ENCODE data around the gene DCAF10. TPM values are rescaled to one million over a fixed set of nuclear protein-coding genes. Genes with fewer than 3 reads are reported as not detected.
"Not testable (repeated sequence)": the region's sequence is repeated elsewhere in the genome, so short reads cannot be mapped to it uniquely, and the experiment has no call there.

DCAF10 gene
- total RNA-seq, 2 donors from 2014 or later = 27.2 to 27.6 TPM

- H3K36me3 Mint-ChIP-seq (ENCODE audit: insufficient read depth in 2 of 2) = no peaks in the 10 kb centered on the region
- no peak for DNase-seq
- H3K4me1 Mint-ChIP-seq (ENCODE audit: low read depth) = peaks cover 13% of the 10 kb centered on the region
- H3K9me3 Mint-ChIP-seq = no peaks in the 10 kb centered on the region
- no peak overlapping the region for H3K27ac Mint-ChIP-seq
- H3K4me3 Mint-ChIP-seq = no peak overlapping the region
- no peak for ATAC-seq (replicated peaks in 1 of 2)
- H3K27me3 Mint-ChIP-seq (ENCODE audit: low read depth) = no peaks in the 10 kb centered on the region
These were observed 108.7 kb downstream of the DCAF10 start for GRCh38 chr9:37909326-37909725.

- not testable (repeated sequence) for H3K4me1 Mint-ChIP-seq (ENCODE audit: low read depth); DNase-seq; H3K27me3 Mint-ChIP-seq (ENCODE audit: low read depth); H3K36me3 Mint-ChIP-seq (ENCODE audit: insufficient read depth in 2 of 2); H3K4me3 Mint-ChIP-seq; ATAC-seq (replicated peaks in 1 of 2); H3K27ac Mint-ChIP-seq; H3K9me3 Mint-ChIP-seq
These were observed 109.2 kb downstream of the DCAF10 start for GRCh38 chr9:37909836-37910235.

DNA sequence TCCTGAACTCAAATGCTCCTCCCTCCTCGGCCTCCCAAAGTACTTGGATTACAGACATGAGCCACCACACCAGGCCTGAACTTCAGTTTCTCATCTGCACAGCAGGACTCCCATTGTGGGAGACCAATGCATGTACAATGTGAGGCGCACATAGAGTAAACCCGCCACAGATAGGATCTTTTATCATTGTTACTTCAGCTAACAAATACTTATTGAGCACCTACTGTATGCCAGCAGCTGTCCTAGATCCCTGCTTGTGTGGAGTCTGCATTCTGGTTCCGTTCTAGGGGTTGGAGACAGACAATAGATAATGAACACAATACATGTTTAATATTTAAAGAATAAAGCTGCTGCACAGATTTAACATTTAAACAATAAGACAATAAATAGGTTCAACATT, 109.7 kb downstream of the DCAF10 start:
- ATAC-seq (replicated peaks in 1 of 2) = no peak
- H3K27me3 Mint-ChIP-seq (ENCODE audit: low read depth) = no peaks in the 10 kb centered on the region
- H3K4me1 Mint-ChIP-seq (ENCODE audit: low read depth) = peaks cover 6% of the 10 kb centered on the region
- DNase-seq = no peak
- H3K36me3 Mint-ChIP-seq (ENCODE audit: insufficient read depth in 2 of 2) = no peaks in the 10 kb centered on the region
- H3K27ac Mint-ChIP-seq = no peak overlapping the region
- no peak overlapping the region for H3K4me3 Mint-ChIP-seq
- no peaks in the 10 kb centered on the region for H3K9me3 Mint-ChIP-seq

GRCh38 chr9:37911271-37911681, 110.7 kb downstream of the DCAF10 start:
- no peak overlapping the region for H3K4me3 Mint-ChIP-seq
- ATAC-seq (replicated peaks in 1 of 2) (no peak), DNase-seq (no peak)
- H3K9me3 Mint-ChIP-seq = no peaks in the 10 kb centered on the region
- H3K27ac Mint-ChIP-seq = no peak overlapping the region
- H3K36me3 Mint-ChIP-seq (ENCODE audit: insufficient read depth in 2 of 2) = no peaks in the 10 kb centered on the region
- H3K4me1 Mint-ChIP-seq (ENCODE audit: low read depth) = peaks cover 6% of the 10 kb centered on the region
- no peaks in the 10 kb centered on the region for H3K27me3 Mint-ChIP-seq (ENCODE audit: low read depth)

- Mint-ChIP-seq H3K9me3 (no peaks in the 10 kb centered on the region), H3K4me1 (ENCODE audit: low read depth) (peaks cover 6% of the 10 kb centered on the region), H3K36me3 (ENCODE audit: insufficient read depth in 2 of 2) (no peaks in the 10 kb centered on the region), H3K27me3 (ENCODE audit: low read depth) (no peaks in the 10 kb centered on the region), H3K27ac (no peak overlapping the region), H3K4me3 (no peak overlapping the region)
- peak; percentile 78 to 86 for DNase-seq
- peak; percentile 82 for ATAC-seq (replicated peaks in 1 of 2)
These were observed 113.0 kb downstream of the DCAF10 start for GRCh38 chr9:37913480-37914153.

GRCh38 chr9:37914154-37914551, 113.6 kb downstream of the DCAF10 start:
- DNase-seq = no peak

DNA sequence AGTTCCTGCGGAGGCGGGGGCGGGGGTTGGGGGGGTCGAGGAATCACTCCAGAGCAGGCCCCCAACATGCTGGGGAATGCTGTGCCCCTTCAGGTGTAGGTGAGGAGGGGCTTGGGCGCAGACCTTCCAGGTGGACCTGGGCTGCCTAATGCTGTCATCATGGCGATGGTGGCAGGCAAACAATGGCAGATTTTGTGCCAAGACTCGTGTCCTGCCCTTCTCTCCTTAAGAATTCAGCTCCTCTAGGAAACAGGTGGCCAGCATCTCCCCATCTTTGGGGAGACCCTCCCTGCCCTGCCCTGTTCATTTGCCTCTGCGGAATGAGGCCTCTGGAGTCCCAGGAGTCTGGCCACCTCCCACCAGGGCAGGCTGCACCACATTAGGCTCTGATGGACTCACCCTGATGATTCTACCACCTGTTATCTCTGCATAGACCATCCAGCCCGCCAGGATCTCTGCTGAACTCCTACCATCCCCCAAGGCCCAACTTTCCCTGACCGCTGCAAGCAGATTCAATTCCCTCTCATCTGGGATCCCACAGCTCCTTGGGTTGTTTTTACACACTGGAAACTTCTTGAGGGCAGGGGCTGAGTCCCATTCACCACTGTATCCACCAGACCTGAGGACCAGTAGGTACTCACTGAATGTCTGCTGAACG, 114.2 kb downstream of the DCAF10 start:
- DNase-seq = no peak
- H3K36me3 Mint-ChIP-seq (ENCODE audit: insufficient read depth in 2 of 2) = no peaks in the 10 kb centered on the region
- no peak for ATAC-seq (replicated peaks in 1 of 2)
- no peaks in the 10 kb centered on the region for H3K27me3 Mint-ChIP-seq (ENCODE audit: low read depth)
- H3K4me3 Mint-ChIP-seq = no peak overlapping the region
- H3K9me3 Mint-ChIP-seq = no peaks in the 10 kb centered on the region
- H3K27ac Mint-ChIP-seq = no peak overlapping the region
- peaks cover 6% of the 10 kb centered on the region for H3K4me1 Mint-ChIP-seq (ENCODE audit: low read depth)

More at GRCh38 chr9:37914154-37914551, 113.6 kb downstream of the DCAF10 start:
- no peak for ATAC-seq (replicated peaks in 1 of 2)
- Mint-ChIP-seq H3K4me3 (no peak overlapping the region), H3K9me3 (no peaks in the 10 kb centered on the region), H3K27ac (no peak overlapping the region), H3K27me3 (ENCODE audit: low read depth) (no peaks in the 10 kb centered on the region), H3K4me1 (ENCODE audit: low read depth) (peaks cover 6% of the 10 kb centered on the region), H3K36me3 (ENCODE audit: insufficient read depth in 2 of 2) (no peaks in the 10 kb centered on the region)

GRCh38 chr9:37915911-37916470, 115.4 kb downstream of the DCAF10 start:
- Mint-ChIP-seq H3K36me3 (ENCODE audit: insufficient read depth in 2 of 2) (no peaks in the 10 kb centered on the region), H3K27ac (no peak overlapping the region), H3K9me3 (no peaks in the 10 kb centered on the region), H3K4me1 (ENCODE audit: low read depth) (peaks cover 6% of the 10 kb centered on the region), H3K27me3 (ENCODE audit: low read depth) (no peaks in the 10 kb centered on the region), H3K4me3 (no peak overlapping the region)
- DNase-seq (no peak), ATAC-seq (replicated peaks in 1 of 2) (no peak)

DNA sequence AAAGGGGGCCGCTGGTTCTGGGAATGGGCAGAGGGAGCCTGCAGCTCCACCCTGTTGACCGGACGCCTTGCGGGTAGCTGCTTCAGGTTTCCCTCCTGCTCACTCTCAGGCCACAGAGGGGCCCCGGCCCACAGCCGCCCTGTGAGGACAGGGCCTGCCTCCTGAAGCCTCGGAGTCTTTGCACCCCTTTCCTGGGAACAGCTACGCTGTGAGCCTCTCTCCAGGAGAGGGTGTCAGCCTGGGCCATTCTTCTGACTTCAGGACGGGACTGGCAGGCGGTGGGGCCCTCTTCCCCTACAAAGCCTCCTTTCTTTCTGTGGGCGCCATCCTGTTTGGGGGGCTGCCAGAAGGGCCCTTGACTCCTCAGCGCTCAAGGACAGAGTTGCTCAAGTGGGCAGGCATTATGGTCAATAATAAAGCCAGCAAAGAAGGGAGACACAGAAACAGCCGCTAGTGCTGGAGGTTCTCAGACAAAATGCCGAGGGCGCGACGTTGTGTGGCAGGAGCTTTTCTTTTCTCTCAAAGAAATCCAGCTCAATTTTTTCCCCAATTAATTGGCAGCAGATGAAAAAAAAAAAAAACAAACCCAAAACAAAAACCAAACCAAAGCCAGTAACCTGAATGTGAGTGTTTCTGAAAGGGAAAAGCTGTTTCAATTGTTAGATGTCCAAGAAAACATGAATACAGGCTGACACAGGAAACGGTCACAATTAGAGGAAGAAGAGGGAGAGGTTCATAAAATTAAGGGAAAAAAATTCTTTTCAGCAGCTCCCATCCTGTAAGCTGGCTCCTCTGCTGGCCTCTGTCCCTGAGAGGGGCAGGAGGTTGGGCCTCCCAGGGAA, 116.1 kb downstream of the DCAF10 start:
- no peaks in the 10 kb centered on the region for H3K9me3 Mint-ChIP-seq
- ATAC-seq (replicated peaks in 1 of 2) = no peak
- H3K27ac Mint-ChIP-seq = no peak overlapping the region
- no peak overlapping the region for H3K4me3 Mint-ChIP-seq
- no peak for DNase-seq
- no peaks in the 10 kb centered on the region for H3K27me3 Mint-ChIP-seq (ENCODE audit: low read depth)
- peaks cover 6% of the 10 kb centered on the region for H3K4me1 Mint-ChIP-seq (ENCODE audit: low read depth)
- no peaks in the 10 kb centered on the region for H3K36me3 Mint-ChIP-seq (ENCODE audit: insufficient read depth in 2 of 2)

Other genes with a start within 250 kb of the DCAF10 start
- 1 to 10 TPM; 5.0 to 5.2 TPM for gene FBXO10, start 224.4 kb upstream of the DCAF10 start, total RNA-seq
- gene TOMM5, start 208.2 kb upstream of the DCAF10 start, total RNA-seq = 10 to 100 TPM; 65.7 to 75.7 TPM
- not detected for gene FRMPD1, start 149.8 kb upstream of the DCAF10 start, total RNA-seq
- gene TRMT10B, start 47.0 kb upstream of the DCAF10 start, total RNA-seq = 10 to 100 TPM; 15.9 to 16.1 TPM
- 10 to 100 TPM; 60.2 to 72.0 TPM for gene EXOSC3, start 15.7 kb upstream of the DCAF10 start, total RNA-seq
- gene SLC25A51, start 103.3 kb downstream of the DCAF10 start, total RNA-seq = 10 to 100 TPM; 30.3 to 32.4 TPM

Data from activated T-cell treated with anti-CD3 and anti-CD28 coated beads, Interleukin-2, amount 50 U/mL, for 72 hours (primary cell).